GM21360 (cell line): ENCODE measurements around the gene UGT2B10.
"Not testable (repeated sequence)": the region's sequence is repeated elsewhere in the genome, so short reads cannot be mapped to it uniquely, and the experiment has no call there.

Experiments used
- ATAC-seq: cut with Tn5 transposase; IDR thresholded peaks from one replicate; pipeline ENCODE4 v1.9.1; 2021; ENCODE audit warnings: mild to moderate bottlenecking, moderate library complexity; ENCODE audit not compliant: unreplicated experiment

UGT2B10 gene

DNA sequence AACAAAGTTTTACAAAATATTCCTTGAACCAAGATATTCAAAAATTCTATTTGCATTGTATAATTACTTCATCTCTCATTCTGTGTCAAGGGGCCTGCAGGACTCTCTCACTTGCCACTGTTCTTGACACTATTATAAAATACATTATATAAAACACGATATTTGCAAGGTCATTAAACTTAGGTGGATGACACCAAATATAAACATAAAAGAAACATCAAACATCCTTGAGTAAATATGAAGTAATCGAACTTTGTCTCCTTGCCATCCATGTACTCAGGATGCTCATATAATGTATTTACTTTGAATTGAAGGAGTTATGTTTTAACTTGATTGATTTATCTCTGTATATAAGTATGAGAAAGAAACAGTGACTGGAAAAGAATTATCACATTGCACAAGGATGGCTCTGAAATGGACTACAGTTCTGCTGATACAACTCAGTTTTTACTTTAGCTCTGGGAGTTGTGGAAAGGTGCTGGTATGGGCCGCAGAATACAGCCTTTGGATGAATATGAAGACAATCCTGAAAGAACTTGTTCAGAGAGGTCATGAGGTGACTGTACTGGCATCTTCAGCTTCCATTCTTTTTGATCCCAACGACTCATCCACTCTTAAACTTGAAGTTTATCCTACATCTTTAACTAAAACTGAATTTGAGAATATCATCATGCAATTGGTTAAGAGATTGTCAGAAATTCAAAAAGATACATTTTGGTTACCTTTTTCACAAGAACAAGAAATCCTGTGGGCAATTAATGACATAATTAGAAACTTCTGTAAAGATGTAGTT, at the start of gene UGT2B10:
UGT2B10 (plus strand) TSS at position 378 of the 793 bp plus-strand sequence; CDS start at position 404, 26 bp downstream.
- not testable (repeated sequence) for ATAC-seq

DNA sequence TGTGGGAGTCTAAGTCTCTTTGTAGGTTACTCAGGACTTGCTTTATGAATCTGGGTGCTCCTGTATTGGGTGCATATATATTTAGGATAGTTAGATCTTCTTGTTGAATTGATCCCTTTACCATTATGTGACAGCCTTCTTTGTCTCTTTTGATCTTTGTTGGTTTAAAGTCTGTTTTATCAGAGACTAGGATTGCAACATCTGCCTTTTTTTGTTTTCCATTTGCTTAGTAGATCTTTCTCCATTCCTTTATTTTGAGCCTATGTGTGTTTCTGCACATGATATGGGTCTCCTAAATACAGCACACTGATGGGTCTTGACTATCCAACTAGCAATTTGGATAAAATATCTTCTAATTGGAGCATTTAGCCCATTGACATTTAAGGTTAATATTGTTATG, 44.0 kb upstream of the UGT2B10 start:
- not testable (repeated sequence) for ATAC-seq

DNA sequence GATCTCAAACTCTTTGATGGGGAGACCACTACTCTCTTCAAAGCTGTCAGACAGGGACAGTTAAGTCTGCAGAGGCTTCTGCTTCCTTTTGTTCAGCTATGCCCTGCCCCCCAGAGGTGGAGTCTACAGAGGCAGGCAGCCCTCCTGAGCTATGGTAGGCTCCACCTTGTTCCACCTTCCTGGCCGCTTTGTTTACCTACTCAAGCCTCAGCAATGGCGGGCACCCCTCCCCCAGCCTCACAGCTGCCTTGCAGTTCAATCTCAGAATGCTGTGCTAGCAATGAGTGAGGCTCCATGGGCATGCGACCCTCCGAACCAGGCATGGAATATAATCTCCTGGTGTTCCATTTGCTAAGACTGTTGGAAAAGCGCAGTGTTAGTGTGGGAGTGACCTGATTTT, 42.1 kb upstream of the UGT2B10 start:
- ATAC-seq, result no peak

DNA sequence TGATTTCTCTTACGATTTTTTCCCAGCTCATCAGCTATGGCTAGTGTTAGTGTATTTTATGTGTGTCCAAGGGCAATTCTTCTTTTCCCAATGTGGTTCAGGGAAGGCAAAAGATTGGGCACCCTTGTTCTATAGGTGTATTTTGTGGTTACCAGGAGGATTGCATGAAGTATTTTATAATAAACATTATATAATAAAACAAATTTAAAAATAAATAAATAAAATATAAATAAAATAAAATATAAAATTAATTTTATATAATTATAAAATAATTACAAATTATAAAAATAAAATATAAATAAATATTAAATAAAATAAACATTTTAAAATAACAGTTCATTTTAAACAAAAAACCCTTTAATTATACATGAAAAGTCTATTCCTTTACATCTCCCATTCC, 35.6 kb upstream of the UGT2B10 start:
- ATAC-seq, result no peak

DNA sequence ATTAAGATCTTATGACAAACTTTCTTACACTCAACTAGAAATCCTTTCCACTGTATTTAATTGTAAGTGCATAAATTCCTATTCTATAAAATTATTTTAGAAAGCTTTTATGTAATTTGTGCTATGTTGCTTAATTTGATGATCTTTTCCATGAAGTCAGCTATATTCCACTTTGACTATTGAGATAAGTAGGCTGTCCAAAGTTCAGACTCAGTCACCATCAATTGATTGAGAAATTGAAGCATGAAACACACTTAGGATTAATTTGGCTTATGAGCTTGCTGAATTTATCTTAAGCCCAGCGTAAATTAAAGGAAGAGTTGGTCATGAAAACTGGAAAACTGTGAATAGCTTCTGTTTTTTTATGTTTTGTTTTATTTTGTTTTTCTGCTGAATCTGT, 18.7 kb upstream of the UGT2B10 start:
- no peak for ATAC-seq

DNA sequence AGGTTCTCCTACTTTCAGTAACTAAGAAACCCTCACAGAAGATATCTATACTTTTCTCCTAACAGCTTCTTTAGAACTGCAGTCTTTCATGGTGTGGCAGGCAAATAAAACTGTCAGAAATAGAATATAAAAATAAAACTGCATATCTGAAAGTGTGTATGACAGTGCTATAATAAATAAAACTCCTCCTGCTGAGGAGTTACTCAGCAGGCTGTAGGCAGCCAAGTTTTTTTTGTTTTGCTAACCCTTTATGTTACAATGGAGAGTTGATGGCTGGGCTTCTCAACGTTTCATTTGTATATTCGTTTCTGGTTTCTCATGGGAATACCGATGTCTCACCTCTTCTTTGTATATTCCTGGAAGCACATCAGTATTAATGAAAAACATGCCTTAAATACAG, 18.2 kb upstream of the UGT2B10 start:
- no peak for ATAC-seq

DNA sequence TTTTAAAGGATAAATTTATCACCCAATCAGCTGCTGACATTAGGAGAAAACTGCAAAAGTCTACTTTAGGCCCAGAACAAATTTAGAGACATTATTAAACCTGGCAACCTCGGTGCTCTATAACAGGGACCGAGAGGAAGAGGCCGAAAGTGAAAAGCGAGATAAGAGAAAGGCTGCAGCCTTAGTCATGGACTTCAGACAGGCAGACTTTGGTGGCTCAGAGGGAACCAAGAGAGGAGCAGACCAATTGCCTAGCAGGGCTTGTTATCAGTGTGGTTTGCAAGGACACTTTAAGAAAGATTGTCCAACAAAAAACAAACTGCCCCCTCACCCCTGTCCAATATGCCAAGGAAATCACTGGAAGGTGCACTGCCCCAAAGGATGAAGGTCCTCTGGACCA, 12.8 kb upstream of the UGT2B10 start:
- no peak for ATAC-seq

DNA sequence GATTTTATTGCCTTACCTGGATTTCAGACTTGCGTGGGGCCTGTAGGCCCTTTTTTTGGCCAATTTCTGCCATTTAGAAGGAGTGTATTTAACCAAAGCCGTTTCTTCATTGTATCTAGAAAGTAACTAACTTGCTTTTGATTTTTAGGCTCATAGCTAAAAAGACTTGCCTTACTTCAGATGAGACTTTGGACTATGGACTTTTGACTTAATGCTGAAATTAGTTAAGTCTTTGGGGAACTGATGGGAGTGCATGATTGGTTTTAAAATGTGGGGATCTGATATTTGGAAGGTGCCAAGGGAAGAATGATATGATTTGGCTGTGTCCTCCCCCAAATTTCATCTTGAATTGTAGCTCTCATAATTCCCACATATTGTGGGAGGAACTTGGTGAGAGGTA, 7.7 kb upstream of the UGT2B10 start:
- no peak for ATAC-seq

DNA sequence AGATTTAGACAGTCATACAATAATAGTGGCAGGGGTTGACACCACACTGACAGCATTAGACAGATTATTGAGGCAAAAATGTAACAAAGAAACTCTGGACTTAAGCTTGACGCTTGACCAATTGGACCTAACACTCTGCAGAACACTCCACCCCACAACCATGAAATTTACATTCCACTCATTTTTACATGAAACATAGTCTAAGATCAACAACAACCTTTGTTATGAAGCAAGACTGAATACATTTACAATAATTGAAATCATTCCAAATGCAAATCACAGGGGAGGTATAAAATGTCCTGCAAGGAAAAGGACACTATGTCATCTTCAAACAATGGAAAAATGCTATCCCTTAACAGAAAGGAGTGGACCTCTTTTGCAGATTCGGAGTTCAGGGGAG, 4.9 kb upstream of the UGT2B10 start:
- no peak for ATAC-seq

DNA sequence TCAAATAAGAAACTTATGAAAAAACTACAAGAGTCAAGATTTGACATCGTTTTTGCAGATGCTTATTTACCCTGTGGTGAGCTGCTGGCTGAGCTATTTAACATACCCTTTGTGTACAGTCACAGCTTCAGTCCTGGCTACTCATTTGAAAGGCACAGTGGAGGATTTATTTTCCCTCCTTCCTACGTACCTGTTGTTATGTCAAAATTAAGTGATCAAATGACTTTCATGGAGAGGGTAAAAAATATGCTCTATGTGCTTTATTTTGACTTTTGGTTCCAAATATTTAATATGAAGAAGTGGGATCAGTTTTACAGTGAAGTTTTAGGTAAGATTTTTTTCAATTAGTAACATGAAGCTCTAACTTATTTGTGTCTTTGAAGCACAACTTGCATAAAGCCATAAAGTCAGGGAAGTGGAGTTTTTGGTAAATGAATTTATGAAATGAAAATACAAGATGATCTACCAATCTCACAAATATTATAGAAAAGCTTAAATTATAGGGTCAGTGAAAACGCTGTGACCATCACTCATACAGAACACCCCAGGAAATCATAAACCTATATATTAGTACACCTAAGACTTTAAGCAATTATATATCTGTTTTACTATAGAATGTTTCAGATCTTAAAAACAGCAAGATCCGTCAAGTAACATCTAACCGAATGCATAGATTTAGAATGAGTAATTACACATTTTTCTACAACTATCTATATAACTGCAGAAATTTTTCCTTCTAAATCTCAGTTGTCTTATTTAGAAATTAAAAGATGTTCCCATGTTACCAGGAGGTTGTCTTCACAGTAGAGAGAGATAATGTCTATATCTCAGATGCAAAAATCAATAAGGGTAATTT, 844 bp downstream of the UGT2B10 start:
- ATAC-seq, result not testable (repeated sequence)

DNA sequence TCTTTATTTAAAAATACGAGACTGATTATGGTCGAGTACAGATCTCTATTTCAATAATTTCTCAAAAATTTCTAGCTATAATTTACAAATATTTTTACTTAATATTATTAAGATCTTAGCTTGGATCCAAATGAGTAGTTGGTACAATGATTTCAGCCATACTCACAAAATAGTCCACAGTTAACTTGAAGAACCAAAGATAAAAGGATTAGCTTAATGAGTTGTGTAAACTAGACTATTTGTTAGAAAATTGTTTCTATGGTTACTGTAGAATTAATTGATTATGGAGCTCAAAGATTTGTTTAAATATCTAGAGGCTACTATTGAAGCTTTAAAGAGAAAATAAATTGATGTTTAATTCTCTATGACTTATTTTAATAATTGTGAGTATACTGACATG, 1.6 kb downstream of the UGT2B10 start:
- no peak for ATAC-seq

DNA sequence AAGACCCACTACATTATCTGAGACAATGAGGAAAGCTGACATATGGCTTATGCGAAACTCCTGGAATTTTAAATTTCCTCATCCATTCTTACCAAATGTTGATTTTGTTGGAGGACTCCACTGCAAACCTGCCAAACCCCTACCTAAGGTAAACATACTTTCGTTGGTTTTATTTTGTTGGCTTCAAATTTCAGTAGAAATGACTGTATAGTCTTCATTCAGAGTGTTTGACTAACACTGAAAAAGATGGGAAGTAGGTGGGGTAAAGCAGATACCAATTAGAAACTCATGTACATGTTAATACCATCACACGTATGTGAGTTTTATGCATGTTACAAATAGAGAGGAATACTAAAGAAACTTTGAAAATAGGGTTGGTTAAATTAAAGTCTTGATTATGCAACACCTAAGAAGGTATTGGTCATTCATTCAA, 2.3 kb downstream of the UGT2B10 start:
- ATAC-seq, result not testable (repeated sequence)

DNA sequence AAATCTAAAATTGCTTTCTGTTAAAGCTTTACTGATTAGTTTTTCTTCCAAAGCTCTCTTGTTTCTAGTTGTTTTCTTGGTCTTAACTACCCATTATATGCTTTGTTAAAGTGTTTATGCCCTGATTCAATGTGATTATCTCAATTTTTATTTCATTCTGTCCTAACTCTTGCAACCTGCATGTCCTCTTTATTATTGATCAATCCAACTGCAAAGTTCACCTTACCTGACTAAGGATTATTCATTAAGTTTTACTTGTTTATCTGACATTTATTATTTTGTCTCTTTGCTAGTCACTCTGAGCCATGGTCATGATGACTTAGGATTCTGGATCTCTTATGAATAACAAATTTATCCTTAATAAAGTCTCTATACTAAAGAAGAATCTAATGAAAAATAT, 15.8 kb downstream of the UGT2B10 start:
- no peak for ATAC-seq

DNA sequence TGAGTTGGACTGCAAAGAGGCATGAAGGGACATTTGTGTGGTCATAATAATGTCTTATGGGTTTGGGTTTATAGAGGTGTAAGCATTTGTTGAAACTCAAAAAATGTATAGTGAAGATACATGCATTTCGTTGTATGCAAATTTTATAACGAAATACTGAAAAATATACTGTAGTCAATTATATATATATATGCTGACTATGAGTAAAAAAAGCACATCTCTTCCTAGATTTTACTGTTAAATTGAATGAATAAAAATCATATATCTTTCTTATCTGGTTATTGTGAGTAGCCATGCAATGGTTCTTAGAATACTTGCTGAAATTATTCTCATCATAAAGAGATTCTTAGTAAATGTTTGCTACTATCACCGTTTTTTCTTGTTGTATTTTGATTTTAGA, 34.5 kb downstream of the UGT2B10 start:
- ATAC-seq, result no peak

DNA sequence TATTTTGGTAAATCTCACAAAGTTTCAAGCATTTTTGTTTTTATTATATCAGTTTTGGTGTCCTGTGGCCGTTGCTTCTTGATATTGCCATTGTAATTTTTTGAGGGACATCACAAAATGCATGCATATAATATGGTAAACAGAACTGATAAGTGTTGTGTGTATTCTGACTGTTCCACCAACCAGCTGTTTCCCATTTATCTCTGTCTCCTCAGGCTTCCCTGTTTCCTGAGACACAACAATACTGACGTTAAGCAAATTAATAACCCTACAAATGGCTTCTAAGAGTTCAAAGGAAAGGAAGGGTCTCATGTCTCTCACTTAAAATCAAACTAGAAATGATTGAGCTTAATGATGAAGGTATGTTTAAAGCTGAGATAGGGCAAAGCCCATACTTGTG, 40.0 kb downstream of the UGT2B10 start:
- ATAC-seq, result no peak

DNA sequence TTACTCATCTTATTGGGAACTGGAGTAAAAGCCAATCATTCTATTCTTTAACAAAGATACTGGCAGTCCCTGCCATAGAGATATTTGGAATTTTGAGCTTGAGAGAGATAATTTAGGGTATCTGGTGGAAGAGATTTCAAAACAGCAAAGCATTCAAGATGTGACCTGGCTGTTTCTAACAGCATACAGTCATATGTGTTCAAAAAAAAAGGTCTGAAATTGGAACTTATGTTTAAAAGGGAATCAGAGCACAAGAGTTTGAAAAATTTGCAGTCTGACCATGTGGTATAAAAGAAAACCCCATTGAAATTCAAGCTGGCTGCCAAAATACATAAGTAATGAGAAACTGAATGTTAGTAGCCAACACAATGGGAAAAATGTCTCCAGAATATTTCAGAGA, 42.2 kb downstream of the UGT2B10 start:
- no peak for ATAC-seq

DNA sequence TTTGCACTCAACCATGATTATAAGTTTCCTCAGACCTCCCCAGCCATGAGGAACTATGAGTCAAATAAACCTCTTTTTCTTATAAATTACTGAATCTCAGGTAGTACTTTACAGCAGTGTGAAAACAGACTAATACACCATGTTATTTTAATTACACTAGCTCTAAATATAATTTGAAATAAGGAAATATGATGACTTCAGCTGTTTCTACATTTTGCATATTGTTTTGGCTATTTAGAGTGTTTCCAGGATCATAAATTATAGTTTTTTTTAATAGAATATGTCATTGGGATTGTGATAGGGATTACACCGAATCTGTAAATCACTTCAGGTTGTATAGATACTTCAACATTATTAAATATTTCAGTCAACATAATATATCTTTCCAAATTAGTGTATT, 43.9 kb downstream of the UGT2B10 start:
- ATAC-seq, result no peak

DNA sequence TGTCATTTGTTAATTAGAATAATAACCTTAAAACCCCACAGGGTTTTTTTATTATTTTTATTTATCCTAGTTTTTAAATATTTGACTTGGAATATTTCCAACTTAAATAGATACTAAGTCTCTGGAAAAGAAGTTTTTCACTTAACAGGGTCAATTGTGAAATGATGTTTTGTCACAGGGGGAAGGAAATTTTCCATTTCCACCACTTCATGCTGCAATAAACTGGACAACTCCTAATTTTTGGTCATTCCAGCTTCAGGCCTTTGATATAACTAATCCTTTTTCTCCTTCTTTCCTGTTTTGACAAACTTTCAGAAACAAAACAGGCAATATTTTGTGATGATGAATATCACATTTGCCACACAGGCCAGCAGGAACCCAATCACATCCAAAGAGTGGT, 45.3 kb downstream of the UGT2B10 start:
- ATAC-seq, result no peak

DNA sequence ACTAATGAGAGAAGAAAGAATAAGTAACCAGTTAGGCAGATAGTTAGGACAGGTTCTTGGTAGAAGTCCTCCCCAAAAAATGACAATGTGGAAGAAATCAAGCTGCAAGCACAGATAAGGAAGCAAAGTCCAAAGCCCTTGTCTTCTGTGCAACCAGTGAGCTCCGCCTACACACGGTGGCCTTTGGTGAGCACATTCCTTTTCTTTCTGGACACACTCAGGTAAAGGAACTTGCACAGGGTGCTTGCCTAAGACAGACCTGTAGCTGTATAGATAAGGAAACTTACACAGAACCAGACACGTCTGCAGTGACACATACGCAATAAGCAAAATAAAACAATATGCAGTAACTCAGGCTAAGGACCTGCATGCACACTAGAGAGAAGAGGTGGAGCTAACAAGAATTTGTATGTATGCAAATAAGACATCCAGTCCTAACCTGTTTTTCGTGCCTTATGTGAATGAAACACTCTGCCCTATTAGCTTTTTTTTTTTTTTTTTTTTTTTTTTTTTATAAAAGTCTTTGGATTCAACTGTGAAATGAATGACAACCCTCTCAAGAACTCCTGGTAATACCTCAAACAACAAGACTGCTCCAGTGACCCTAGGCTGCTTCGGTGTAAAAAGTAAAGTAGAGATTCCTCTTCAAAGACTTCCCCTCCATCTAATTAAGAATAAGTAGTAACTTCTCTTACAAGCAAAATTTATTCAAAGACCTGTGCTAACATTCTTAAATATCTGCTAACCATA, 48.8 kb downstream of the UGT2B10 start:
- ATAC-seq, result no peak

DNA sequence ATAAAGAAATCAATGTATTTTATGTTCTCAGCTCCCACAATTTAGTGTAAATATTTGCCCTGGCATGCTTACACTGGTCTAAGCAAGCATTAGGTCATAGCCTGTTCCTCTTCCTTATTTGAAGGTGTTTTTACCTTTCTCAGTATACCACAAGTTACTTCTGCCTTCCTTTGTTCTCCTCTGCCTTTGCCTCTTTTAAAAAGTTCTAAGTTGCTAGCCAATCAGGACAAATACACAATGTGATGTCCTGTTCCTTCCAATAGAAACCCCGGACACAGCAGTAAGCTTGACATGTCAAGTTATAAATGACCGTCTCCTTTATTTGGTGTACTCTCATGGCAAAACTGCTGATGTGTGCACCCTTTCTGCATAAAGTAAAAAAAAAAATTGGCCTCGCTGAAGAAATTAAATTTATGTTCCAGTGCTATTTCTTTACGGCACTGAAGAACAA, 49.4 kb downstream of the UGT2B10 start:
- ATAC-seq, result no peak

DNA sequence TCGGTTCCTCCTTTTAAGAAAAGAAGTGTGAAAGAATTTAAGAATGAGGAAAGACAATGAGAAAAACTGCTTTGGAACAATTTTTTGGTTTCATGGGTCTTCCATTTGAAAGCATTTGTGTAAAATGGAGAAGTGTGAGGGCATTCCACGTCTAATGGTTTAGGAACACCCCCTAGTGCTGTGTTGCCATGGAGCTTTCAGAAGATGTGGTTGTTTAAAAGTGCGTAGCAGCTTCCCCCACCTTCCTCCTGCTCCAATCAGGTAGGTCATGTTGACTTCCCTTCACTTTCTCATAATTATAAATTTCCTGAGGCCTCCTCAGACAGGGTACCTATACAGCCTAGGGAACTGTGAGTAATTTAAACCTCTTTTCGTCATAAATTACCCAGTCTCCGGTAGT, 50.0 kb downstream of the UGT2B10 start:
- ATAC-seq, result no peak
